OCI-LY7 (cell line): ENCODE measurements around the gene XDH.

Source experiments
- EZH2phosphoT487 ChIP-seq: fragments of 200-600 bp; sonication (generic); IDR thresholded peaks from 2 replicates; pipeline ENCODE4 v1.6.1; 2018; ENCODE audit warnings: low read depth, borderline replicate concordance, mild to moderate bottlenecking, mixed run types, antibody characterized with exemption, low read length, moderate library complexity, mixed read lengths
- TF ChIP-seq, protein P1 (sequence below): fragments of 200-600 bp; sonication (generic); conservative IDR thresholded peaks from 2 replicates; pipeline ENCODE4 v1.5.1; 2014; ENCODE audit warnings: mild to moderate bottlenecking, antibody characterized with exemption, low read length, moderate library complexity, mixed read lengths

- TF ChIP-seq, protein P1, sequence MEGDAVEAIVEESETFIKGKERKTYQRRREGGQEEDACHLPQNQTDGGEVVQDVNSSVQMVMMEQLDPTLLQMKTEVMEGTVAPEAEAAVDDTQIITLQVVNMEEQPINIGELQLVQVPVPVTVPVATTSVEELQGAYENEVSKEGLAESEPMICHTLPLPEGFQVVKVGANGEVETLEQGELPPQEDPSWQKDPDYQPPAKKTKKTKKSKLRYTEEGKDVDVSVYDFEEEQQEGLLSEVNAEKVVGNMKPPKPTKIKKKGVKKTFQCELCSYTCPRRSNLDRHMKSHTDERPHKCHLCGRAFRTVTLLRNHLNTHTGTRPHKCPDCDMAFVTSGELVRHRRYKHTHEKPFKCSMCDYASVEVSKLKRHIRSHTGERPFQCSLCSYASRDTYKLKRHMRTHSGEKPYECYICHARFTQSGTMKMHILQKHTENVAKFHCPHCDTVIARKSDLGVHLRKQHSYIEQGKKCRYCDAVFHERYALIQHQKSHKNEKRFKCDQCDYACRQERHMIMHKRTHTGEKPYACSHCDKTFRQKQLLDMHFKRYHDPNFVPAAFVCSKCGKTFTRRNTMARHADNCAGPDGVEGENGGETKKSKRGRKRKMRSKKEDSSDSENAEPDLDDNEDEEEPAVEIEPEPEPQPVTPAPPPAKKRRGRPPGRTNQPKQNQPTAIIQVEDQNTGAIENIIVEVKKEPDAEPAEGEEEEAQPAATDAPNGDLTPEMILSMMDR: no peak
- no peak for TF ChIP-seq EZH2phosphoT487
Observed at GRCh38 chr2:31299547-31299946, 115.0 kb downstream of the XDH start.
